PFSK-1 (cell line): ENCODE data around the gene ITK.

Experiments used
- POLR2AphosphoS5 ChIP-seq: IDR thresholded peaks from 2 replicates; pipeline ENCODE4 v1.6.1; 2012; ENCODE audit warnings: low read depth, mild to moderate bottlenecking, control low read depth, low read length, moderate library complexity
- TAF1 ChIP-seq: IDR thresholded peaks from 2 replicates; pipeline ENCODE4 v1.6.1; 2012; ENCODE audit warnings: low read length, control low read depth, borderline replicate concordance; ENCODE audit not compliant: insufficient read depth
- TF ChIP-seq, protein P1 (sequence below), 2 experiments: IDR thresholded peaks; 2 replicates each; pipeline versions ENCODE4 v1.6.1 to v1.8.0; 2011 to 2012; ENCODE audit warnings: low read depth in 2 of 2, low read length in 2 of 2, control low read depth in 1 of 2, inconsistent platforms in 1 of 2, mild to moderate bottlenecking in 1 of 2, moderate library complexity in 1 of 2; ENCODE audit not compliant: insufficient read depth in 1 of 2

DNA sequence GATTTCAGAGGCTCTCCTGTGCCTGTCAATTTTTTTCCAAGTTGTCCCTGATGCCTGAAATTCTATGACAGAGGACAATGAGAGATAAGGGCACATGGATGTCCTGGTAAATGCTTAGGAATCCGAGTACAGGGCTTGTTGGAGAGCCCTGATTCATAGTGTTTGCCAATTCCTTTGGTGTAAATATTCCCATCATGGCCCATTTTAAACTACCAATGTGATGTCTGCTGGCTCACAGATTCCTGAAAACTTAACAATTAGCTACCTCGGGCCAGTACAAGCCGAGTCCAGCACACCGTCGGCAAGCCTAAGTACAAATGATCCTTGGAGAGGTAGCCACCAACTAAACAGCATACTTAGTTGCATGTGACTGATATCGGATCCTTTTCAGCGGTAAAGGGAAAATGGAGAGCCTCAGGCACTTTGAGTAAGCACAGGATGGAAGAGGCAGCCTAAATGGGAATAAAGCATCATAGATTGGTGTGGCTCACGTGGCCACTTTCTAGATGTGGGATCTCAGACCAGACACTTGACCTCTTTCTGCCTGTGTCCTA lies 3.6 kb downstream of the ITK start:
- TF ChIP-seq, protein P1, sequence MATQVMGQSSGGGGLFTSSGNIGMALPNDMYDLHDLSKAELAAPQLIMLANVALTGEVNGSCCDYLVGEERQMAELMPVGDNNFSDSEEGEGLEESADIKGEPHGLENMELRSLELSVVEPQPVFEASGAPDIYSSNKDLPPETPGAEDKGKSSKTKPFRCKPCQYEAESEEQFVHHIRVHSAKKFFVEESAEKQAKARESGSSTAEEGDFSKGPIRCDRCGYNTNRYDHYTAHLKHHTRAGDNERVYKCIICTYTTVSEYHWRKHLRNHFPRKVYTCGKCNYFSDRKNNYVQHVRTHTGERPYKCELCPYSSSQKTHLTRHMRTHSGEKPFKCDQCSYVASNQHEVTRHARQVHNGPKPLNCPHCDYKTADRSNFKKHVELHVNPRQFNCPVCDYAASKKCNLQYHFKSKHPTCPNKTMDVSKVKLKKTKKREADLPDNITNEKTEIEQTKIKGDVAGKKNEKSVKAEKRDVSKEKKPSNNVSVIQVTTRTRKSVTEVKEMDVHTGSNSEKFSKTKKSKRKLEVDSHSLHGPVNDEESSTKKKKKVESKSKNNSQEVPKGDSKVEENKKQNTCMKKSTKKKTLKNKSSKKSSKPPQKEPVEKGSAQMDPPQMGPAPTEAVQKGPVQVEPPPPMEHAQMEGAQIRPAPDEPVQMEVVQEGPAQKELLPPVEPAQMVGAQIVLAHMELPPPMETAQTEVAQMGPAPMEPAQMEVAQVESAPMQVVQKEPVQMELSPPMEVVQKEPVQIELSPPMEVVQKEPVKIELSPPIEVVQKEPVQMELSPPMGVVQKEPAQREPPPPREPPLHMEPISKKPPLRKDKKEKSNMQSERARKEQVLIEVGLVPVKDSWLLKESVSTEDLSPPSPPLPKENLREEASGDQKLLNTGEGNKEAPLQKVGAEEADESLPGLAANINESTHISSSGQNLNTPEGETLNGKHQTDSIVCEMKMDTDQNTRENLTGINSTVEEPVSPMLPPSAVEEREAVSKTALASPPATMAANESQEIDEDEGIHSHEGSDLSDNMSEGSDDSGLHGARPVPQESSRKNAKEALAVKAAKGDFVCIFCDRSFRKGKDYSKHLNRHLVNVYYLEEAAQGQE (IDR thresholded peaks at IDR 0.05; ENCODE audit: insufficient read depth in 1 of 2, low read depth in 2 of 2, low read length in 2 of 2), result no peak
- TF ChIP-seq POLR2AphosphoS5 (no peak), TAF1 (no peak)
